ENCODE results near the gene KIF26A.

Gene KIF26A

DNA sequence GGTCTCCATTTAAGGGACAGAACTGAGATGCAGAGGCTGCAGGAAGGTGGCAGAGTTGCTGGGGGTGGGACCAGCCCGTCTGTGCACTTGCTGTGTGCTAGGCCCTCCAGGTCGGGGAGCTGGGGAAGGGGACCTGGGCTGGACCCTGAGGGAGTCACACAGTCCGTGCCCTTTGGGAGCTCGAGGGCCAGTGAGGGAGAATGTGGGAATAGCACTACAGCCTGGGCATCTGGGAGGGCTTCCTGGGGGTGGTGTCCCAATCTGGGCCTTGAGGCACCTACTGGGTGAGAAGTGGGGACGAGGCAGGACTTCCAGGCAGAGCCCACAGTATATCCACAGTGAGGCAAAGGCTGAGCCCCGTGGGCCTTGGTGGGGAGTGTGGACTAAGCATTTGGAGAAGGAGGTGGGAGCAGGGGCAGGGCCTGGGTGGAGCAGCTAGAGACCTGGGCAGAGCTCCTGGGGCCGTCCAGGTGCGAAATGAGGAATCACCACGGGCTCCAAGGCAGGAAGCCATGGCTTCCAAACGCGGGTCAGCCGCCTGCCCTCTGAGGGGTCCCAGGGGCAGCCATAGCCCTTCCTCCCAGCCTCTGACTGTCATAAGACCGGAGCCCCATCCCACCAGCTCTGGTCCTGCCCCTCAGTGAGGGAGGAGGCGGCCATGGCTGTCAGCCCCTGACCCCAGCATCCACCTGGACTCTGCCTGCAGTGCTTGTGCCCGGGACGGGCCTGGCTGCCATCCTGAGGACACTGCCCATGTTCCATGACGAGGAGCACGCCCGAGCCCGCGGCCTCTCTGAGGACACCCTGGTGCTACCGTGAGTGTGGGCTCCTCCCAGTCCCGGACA is 46.2 kb upstream of the KIF26A start:
- Histone ChIP-seq H2AFZ (ENCODE audit: low read length) (no peak overlapping the region), H3K9me2 (ENCODE audit: low read depth, low read length) (no peaks in the 10 kb centered on the region)

DNA sequence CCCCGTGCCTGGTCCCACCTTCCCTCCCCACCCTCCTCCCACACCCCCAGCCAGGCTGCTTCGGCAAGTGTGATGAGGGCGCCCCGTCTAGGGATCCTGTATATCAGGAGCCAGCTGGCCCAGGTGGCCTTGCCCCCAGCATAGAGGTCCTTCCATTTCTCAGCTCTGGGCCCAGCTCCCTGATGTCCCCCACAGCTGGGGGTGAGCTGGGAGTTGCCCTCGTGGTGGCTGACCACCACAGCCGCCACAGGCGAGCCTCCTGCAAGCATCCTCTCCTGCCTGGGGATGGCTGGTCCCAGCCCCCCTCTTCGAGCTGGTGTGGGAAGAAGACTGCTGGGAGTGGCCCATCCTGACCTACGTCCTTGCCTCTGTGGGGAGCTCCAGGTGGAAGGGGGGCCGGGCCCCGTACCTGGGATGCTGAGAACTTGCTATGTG is 45.4 kb upstream of the KIF26A start:
- H2AFZ ChIP-seq (ENCODE audit: low read length), result no peak overlapping the region
- no peaks in the 10 kb centered on the region for H3K9me2 ChIP-seq (ENCODE audit: low read depth, low read length)
- no peaks in the 10 kb centered on the region for H4K20me1 ChIP-seq (ENCODE audit: insufficient read depth, low read length)
- no peak overlapping the region for H3K4me2 ChIP-seq (ENCODE audit: low read length)
- no peaks in the 10 kb centered on the region for H3K4me1 ChIP-seq (ENCODE audit: insufficient read depth, low read length, severe bottlenecking)
- H3K27ac ChIP-seq (ENCODE audit: low read depth, low read length, poor library complexity, severe bottlenecking), result no peak overlapping the region
- no peaks in the 10 kb centered on the region for H3K79me2 ChIP-seq (ENCODE audit: insufficient read depth, low read length)
- H3K36me3 ChIP-seq (ENCODE audit: insufficient read depth, low read length), result no peaks in the 10 kb centered on the region
- TF ChIP-seq, protein P1, sequence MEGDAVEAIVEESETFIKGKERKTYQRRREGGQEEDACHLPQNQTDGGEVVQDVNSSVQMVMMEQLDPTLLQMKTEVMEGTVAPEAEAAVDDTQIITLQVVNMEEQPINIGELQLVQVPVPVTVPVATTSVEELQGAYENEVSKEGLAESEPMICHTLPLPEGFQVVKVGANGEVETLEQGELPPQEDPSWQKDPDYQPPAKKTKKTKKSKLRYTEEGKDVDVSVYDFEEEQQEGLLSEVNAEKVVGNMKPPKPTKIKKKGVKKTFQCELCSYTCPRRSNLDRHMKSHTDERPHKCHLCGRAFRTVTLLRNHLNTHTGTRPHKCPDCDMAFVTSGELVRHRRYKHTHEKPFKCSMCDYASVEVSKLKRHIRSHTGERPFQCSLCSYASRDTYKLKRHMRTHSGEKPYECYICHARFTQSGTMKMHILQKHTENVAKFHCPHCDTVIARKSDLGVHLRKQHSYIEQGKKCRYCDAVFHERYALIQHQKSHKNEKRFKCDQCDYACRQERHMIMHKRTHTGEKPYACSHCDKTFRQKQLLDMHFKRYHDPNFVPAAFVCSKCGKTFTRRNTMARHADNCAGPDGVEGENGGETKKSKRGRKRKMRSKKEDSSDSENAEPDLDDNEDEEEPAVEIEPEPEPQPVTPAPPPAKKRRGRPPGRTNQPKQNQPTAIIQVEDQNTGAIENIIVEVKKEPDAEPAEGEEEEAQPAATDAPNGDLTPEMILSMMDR (IDR thresholded peaks at IDR 0.05; ENCODE audit: low read length), result no peak
- TF ChIP-seq EZH2 (IDR thresholded peaks at IDR 0.05; ENCODE audit: borderline replicate concordance, low read length), result no peak
- no peaks in the 10 kb centered on the region for H3F3A ChIP-seq (ENCODE audit: insufficient read depth, low read length)
- no peak overlapping the region for H3K4me3 ChIP-seq (ENCODE audit: low read depth, low read length, poor library complexity, severe bottlenecking)
- H3K9ac ChIP-seq (ENCODE audit: low read length), result no peak overlapping the region
- no peaks in the 10 kb centered on the region for H3K27me3 ChIP-seq (ENCODE audit: insufficient read depth, low read length)
- no peaks in the 10 kb centered on the region for H3K9me3 ChIP-seq (ENCODE audit: low read length)

More for the DNA sequence above, 46.2 kb upstream of the KIF26A start:
- Histone ChIP-seq H3K9ac (ENCODE audit: low read length) (no peak overlapping the region), H3F3A (ENCODE audit: insufficient read depth, low read length) (no peaks in the 10 kb centered on the region), H3K36me3 (ENCODE audit: insufficient read depth, low read length) (no peaks in the 10 kb centered on the region), H3K27me3 (ENCODE audit: insufficient read depth, low read length) (no peaks in the 10 kb centered on the region), H3K9me3 (ENCODE audit: low read length) (no peaks in the 10 kb centered on the region), H3K4me1 (ENCODE audit: insufficient read depth, low read length, severe bottlenecking) (no peaks in the 10 kb centered on the region), H4K20me1 (ENCODE audit: insufficient read depth, low read length) (no peaks in the 10 kb centered on the region), H3K79me2 (ENCODE audit: insufficient read depth, low read length) (no peaks in the 10 kb centered on the region), H3K27ac (ENCODE audit: low read depth, low read length, poor library complexity, severe bottlenecking) (no peak overlapping the region), H3K4me3 (ENCODE audit: low read depth, low read length, poor library complexity, severe bottlenecking) (no peak overlapping the region), H3K4me2 (ENCODE audit: low read length) (no peak overlapping the region)
- TF ChIP-seq, protein P1 (IDR thresholded peaks at IDR 0.05; ENCODE audit: low read length), result no peak
- no peak for TF ChIP-seq EZH2 (IDR thresholded peaks at IDR 0.05; ENCODE audit: borderline replicate concordance, low read length)

DNA sequence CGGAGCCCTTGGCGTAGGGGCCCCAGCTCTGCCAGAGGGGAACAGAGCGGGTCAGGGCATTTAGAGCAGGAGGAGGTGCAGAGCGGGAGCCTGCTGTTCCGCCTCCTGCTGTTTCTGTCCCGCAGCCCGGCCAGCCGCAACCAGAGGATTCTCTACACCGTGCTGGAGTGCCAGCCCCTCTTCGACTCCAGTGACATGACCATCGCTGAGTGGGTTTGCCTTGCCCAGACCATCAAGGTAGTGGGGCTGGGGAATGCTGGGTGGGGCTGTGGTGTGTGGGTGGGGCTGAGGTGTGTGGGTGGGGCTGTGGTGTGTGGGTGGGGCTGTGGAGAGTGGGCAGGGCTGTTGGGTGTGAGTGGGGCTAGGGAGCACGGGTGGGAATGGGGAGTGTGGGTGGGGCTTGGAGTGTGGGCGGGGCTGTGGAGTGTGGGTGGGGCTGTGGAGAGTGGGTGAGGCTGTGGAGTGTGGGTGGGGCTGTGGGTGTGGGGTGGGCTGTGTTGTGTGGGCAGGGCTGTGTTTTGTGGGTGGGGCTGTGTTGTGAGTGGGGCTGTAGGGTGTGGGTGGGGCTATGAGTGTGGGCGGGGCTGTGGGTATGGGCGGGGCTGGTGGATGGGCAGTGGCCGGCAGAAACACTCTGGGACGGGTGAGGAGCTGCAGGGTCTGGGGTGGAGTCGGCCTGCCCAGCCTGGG is 44.9 kb upstream of the KIF26A start:
- Histone ChIP-seq H4K20me1 (ENCODE audit: insufficient read depth, low read length) (no peaks in the 10 kb centered on the region), H3K9ac (ENCODE audit: low read length) (no peak overlapping the region), H3K79me2 (ENCODE audit: insufficient read depth, low read length) (no peaks in the 10 kb centered on the region), H3K4me3 (ENCODE audit: low read depth, low read length, poor library complexity, severe bottlenecking) (no peak overlapping the region), H3K4me2 (ENCODE audit: low read length) (no peak overlapping the region), H3K9me3 (ENCODE audit: low read length) (no peaks in the 10 kb centered on the region), H3F3A (ENCODE audit: insufficient read depth, low read length) (no peaks in the 10 kb centered on the region), H3K27me3 (ENCODE audit: insufficient read depth, low read length) (no peaks in the 10 kb centered on the region), H3K9me2 (ENCODE audit: low read depth, low read length) (no peaks in the 10 kb centered on the region), H2AFZ (ENCODE audit: low read length) (no peak overlapping the region), H3K36me3 (ENCODE audit: insufficient read depth, low read length) (no peaks in the 10 kb centered on the region), H3K4me1 (ENCODE audit: insufficient read depth, low read length, severe bottlenecking) (no peaks in the 10 kb centered on the region), H3K27ac (ENCODE audit: low read depth, low read length, poor library complexity, severe bottlenecking) (no peak overlapping the region)
- TF ChIP-seq, protein P1 (IDR thresholded peaks at IDR 0.05; ENCODE audit: low read length), result no peak
- no peak for TF ChIP-seq EZH2 (IDR thresholded peaks at IDR 0.05; ENCODE audit: borderline replicate concordance, low read length)

All from OCI-LY1 (cell line).